Measurements from ENCODE around the gene DCAF4.

DNA sequence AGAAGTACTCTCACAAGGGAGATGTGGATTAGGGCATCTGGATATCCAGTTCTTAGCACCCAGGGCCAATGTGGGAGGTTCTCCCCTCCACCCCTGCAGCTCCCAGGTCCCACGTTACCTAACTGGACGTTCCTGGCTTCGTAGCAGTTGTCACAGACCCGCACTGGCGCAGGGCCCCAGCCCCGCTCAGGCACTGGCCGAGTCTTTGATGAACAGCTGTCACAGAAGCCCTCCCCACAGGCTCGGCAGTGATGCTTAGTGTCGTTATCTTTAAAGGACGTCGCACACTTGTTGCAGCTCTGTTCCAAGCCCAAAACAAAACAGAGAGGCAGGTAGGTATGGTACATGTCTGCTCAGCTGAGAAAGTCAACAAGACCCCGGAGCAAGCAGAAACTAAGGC is 48.4 kb downstream of the DCAF4 start:
- TF ChIP-seq, protein P1, sequence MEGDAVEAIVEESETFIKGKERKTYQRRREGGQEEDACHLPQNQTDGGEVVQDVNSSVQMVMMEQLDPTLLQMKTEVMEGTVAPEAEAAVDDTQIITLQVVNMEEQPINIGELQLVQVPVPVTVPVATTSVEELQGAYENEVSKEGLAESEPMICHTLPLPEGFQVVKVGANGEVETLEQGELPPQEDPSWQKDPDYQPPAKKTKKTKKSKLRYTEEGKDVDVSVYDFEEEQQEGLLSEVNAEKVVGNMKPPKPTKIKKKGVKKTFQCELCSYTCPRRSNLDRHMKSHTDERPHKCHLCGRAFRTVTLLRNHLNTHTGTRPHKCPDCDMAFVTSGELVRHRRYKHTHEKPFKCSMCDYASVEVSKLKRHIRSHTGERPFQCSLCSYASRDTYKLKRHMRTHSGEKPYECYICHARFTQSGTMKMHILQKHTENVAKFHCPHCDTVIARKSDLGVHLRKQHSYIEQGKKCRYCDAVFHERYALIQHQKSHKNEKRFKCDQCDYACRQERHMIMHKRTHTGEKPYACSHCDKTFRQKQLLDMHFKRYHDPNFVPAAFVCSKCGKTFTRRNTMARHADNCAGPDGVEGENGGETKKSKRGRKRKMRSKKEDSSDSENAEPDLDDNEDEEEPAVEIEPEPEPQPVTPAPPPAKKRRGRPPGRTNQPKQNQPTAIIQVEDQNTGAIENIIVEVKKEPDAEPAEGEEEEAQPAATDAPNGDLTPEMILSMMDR (IDR thresholded peaks at IDR 0.05) = no peak
- TF ChIP-seq POLR2AphosphoS5 (IDR thresholded peaks at IDR 0.05) (no peak), POLR2A (IDR thresholded peaks at IDR 0.05) (no peak), EP300 (IDR thresholded peaks at IDR 0.05) (no peak)
